HG03558 (cell line): Measurements from ENCODE around the gene SETMAR.

ENCODE experiments used
- ATAC-seq: cut with Tn5 transposase; IDR thresholded peaks from one replicate; pipeline ENCODE4 v1.9.1; 2021; ENCODE audit warnings: moderate number of reproducible peaks; ENCODE audit not compliant: unreplicated experiment; ENCODE audit errors: extremely low read depth

The SETMAR gene

GRCh38 chr3:4343258-4343657 lies 40.1 kb downstream of the SETMAR start:
- ATAC-seq: no peak

- peak; percentile 81 for ATAC-seq
These were observed 47.6 kb downstream of the SETMAR start for GRCh38 chr3:4350789-4351163.

GRCh38 chr3:4351164-4351855 lies 48.1 kb downstream of the SETMAR start:
- peak; percentile 20 for ATAC-seq

GRCh38 chr3:4351872-4352271 lies 48.7 kb downstream of the SETMAR start:
- ATAC-seq: no peak

GRCh38 chr3:4355401-4356219 lies 52.4 kb downstream of the SETMAR start:
- no peak for ATAC-seq

GRCh38 chr3:4356220-4356540 lies 53.0 kb downstream of the SETMAR start:
- ATAC-seq: no peak

GRCh38 chr3:4356546-4357410 lies 53.6 kb downstream of the SETMAR start:
- ATAC-seq: no peak

GRCh38 chr3:4358273-4358672 lies 55.1 kb downstream of the SETMAR start:
- ATAC-seq: no peak

GRCh38 chr3:4359805-4360502 lies 56.8 kb downstream of the SETMAR start:
- no peak for ATAC-seq

GRCh38 chr3:4360817-4361216 lies 57.6 kb downstream of the SETMAR start:
- ATAC-seq: no peak

GRCh38 chr3:4362523-4362922 lies 59.4 kb downstream of the SETMAR start:
- ATAC-seq: no peak
